HG03045 (cell line): ENCODE measurements around the gene IFT172.

ENCODE experiments used
- ATAC-seq: cut with Tn5 transposase; IDR thresholded peaks from one replicate; pipeline ENCODE4 v1.9.1; 2021; ENCODE audit warnings: mild to moderate bottlenecking, moderate library complexity; ENCODE audit not compliant: unreplicated experiment

Gene IFT172

DNA sequence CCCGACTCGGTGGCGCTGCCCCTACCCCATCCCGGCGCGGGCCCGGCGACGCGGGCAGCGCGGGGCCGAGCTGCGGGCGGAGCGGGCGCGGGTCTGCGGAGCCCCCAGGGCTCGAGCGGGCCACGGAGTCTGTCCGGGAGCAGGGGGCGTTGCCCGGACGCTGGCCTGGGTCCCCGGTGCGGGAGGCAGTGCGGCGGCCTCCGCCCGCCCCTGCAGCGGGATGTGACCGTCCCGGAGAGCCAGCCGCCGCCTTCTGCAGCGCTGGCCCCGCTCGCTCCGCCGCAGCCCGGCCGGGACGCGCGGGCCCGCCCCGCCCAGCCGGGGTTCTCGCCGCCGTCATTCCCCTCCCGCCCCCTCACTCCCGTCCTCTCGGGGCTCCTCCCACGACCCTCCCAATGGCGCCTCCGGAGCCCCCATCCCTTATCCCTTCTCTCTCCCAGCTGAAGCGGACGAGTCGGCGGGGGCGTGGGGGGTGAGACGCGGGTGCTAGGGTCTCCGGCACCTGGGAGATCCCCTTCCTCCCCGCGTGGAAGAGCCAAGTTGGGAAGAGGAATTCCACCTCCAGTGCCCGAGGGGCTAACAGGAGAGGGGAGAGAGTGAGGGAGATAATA lies 5.5 kb upstream of the IFT172 start, which contains the start of gene FNDC4:
FNDC4 (minus strand) TSS at position 257 of the 611 bp plus-strand sequence. CDS start 521 bp downstream, outside the sequence.
- ATAC-seq, result no peak

DNA sequence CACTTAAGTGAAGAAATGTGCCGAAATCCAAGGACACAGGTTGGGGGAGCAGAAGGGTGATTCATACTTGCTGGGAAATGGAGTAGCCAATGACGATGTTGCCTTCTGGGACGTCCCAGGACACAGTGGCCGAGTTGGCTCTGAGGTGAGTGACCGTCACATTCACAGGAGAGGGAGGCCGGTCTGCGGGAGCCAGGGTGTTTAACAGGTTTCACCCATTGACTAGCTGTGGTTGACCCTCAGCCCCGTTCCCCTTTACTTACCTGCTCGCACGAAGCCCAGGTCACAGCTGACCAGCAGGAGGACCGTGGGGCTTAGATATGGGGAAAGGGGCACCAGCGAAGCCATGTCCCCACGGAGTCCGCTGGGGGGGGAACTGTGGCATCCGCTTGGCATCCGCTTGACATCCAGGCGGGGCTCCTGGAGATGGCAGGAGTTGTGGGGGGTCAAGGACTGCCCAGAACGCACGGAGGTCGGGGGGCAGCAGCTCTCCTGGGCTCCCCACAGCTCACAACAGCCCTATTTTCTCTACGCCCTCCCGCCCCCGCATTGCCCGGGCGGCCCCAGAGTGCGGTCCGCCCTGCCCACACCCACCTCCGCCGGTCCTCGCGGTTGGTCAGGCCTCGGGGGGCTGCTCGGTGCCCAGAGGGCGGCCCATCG lies 4.9 kb upstream of the IFT172 start:
- no peak for ATAC-seq

DNA sequence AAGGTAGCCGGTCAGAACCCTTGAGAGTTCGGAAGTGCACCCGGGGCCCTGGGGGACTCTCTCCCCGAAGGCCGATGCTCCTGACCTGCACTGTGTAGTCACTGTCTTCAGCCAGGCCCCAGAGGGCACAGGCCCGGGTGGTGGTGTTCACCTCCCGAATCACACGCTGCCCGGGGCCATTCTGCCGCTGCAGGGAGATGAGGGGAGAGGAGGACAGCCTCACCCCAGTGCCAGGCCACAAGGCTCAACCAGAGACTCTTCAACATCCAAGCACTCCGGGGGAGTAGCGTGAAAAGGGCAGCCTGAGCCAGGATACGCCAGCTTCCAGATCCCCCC lies 4.4 kb upstream of the IFT172 start:
- no peak for ATAC-seq

DNA sequence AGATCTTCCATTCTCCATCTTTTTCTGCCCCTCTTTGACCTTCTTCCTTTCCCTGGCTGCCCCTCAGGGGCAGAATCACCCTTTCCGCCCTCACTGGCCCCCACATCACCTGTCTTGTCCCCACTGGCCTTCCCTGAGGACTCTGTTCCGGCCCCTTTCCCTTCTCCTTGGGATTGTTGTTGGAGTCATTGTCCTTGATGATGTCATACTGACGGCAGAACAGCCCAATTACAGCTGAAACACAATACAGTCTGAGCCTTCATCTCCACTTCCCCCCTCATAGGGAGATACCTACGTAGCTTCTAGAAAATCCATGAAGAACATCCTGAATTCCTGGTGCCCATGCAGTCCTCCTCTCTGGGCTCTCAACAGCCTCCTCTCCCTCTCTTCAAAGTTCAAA lies 3.0 kb upstream of the IFT172 start:
- ATAC-seq, result no peak

DNA sequence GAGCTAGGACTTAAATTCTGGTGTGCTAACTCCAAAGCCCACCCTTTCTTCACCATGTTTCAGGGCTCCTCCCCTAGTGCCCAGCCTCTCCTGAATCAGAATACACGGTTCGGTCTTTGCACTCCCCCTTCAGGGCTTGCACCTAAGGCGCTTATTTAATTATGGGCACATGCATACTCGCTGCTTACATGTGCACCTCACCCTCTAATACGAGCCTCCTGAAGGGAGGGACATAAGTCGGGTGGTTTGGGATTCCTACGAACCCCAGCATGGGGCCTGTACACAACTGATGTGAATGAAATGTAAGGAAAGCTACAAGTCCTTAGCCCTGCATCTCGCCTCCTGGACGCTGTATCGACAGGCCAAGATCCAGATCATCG lies 435 bp downstream of the IFT172 start:
- no peak for ATAC-seq

DNA sequence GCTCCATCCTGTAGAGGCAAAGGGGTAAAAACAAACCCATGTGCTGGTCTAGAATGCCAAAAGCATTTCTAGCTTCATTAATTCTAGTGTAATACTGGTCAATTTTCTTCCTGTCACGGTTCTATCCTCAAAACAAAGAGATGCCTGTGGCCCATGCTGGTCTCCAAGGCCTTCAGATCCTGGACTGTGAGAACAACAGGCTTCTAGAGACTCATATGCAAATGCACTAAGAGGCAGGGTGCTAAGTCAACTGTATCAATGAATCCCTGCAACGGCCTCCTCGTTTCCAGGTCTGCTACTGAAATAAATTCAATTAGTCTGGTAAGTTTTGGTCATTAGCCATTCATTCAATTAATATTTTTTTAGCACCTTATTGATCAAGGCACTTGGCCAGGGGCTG lies 4.0 kb downstream of the IFT172 start:
- no peak for ATAC-seq

DNA sequence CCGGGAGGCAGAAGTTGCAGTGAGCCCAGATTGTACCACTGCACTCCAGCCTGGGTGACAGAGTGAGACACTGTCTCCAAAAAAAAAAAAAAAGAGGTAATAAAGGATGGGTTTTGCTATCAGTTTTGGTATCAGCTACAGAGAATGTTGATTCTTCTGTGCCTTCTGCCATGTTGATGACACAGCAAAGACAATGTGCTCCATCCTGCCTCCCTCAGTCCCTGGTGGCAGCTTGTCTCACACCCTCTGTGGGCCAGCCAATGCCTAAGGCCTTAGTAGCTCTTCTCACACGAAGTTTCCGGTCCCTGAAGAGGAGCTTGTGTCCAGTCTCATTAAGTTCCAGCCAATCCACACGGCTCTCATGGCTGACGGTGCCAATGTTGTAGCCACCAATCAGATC lies 17.6 kb downstream of the IFT172 start:
- no peak for ATAC-seq

DNA sequence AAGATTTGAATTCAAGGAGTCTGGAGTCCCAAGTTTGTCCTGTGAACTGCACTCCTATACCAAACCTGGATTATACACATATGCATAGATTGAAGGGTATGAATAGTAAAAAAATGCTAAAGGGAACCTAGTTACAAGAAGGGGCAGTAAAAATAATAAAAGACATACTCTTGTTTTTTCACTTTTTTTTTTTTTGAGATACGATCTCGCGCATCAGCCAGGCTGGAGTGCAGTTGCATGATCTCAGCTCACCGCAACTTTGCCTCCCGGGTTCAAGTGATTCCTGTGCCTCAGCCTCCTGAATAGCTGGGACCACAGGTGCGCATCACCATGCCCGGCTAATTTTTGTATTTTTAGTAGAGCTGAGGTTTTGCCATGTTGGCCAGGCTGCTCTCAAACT lies 25.1 kb downstream of the IFT172 start:
- no peak for ATAC-seq

DNA sequence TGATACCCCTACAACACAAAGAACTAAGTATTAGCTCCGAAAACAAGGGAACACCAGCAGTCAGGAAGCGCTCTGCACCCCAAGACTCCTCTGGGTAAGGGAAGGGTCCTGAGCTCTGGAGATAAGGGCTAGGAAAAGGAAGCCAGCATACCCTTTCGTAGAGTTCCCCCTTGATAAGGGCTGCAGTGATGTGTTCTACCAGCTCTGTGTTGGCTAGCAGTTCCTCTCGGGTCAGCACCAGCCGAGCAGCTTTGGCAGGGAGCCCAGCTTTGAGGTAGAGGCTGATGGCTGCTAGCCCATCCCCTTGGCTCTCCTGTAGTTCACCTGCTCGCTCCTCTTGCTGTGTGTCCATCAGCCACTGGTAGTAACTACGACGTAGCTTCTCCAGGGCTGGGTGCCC lies 28.4 kb downstream of the IFT172 start:
- ATAC-seq, result no peak

DNA sequence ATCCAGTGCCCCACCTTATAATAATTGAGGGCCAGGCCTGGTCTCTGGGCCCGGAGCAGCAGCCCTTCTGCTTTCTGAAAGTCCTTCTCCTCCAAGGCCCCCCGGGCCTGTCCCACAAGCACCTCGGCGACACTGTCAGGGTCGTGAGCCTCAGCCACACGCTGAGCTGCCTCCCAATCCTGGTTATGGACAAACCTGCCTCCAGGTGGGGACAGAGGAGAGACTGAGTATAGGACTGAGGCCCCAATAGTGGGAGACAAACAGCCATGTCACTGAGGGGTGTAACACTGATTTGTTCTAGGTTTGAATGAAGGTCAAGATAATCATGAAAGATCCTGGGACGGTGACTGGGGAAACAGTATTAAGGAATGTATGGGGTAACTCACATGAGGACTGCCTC lies 35.6 kb downstream of the IFT172 start:
- ATAC-seq, result no peak

DNA sequence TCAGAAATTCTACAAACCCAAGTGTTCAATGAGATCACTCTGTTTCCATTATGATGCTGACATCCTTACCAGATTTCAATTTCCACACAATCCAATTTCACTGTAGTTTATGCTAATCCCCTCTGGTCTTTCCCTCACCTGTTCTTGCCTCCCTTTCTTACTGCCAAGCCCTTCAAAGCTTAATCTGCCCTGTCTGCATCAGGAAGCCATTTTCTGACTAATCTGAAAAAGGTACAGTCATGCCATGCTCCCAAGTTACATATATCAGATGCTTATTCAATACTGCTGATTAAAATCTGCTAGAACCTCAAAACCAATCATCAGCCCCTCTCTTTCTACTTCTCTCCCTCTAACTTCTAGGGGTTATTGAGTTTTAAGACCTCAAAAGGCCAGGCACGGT lies 38.4 kb downstream of the IFT172 start:
- ATAC-seq, result no peak

DNA sequence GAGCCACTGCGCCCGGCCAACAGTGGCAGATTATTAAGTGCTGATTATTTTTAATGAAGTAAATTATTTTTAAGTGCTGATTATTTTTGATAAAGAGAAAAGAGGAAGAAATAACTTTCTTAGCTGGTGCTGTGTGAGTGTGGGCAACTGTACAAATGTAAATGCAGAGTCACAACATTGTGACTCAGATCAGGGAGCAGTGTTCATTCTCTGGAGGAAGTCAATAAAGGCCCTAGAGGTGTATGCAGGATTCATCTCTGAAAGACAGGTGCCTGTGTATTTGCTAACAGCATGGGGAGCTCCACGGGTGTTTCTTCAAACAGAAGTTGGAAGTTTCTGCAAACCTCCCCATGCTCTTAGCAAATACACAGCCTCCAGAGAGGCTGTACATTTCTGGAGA lies 41.2 kb downstream of the IFT172 start:
- ATAC-seq, result no peak

DNA sequence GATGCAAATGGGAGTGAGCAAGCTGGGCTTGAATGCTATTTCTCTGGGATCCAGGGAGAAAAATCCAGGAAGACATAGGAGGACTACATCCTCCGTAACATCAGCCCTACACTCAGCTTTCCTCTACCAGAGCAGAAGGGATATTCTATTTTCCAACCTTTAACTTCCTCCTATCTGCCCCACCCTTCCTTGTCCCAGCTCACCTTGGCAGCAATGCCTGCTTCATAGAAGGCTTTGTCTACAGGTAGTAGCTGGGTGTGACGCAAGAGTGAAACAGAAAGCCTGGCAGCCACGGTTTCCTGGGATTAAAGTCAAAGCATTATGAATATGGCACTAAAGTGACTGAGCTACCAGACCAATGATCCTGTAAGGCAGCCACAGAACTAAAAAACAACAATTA lies 43.5 kb downstream of the IFT172 start:
- no peak for ATAC-seq

DNA sequence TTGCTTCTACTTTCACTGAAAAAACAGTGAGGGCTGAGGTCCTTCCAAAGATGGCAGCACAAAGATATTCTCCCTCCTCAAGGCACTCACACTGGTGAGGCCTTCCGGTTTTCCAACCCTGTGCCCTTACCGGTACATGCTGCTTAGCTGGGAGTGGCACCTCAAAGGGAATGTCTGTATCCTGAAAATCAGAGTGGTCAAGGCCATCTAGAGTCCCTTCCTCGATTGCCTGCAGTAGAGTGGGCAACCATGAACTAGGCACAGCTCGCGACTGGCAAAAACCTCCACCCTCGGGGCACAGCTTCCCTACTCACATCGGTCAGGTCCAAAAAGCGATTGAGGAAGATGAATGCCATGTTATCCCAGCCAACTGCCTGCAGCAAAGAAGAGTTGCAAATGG lies 43.9 kb downstream of the IFT172 start:
- no peak for ATAC-seq

DNA sequence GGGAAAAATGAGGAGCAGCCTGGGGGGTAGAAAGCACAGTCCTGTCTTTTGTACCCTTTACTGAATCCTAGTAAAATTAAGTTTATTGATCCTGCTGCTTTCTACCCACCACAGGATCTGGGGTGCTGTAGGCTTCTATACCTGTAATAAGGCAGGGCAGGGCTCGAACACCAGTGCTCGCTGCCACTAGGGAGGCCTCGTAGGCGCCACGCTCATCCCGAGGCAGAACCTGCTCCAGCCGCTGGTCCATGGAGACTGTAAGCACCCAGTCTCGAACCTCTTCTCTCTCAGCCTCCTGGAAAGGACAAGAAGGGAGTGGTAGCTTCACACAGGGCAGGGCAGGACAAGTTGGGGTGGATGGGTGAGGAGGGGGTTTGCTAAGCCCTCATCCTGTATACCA lies 44.4 kb downstream of the IFT172 start:
- ATAC-seq, result no peak

DNA sequence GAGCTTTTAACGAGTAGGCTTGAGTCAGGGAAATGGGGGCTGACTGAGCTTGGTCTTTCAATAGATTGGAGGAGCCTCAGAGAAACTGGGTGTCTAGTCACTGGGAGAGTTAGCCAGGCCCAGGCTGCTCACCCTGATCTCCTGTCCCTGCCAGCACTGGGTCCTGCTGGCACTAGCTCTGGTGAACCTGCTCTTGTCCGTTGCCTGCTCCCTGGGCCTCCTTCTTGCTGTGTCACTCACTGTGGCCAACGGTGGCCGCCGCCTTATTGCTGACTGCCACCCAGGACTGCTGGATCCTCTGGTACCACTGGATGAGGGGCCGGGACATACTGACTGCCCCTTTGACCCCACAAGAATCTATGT lies 46.6 kb downstream of the IFT172 start:
- ATAC-seq, result no peak

DNA sequence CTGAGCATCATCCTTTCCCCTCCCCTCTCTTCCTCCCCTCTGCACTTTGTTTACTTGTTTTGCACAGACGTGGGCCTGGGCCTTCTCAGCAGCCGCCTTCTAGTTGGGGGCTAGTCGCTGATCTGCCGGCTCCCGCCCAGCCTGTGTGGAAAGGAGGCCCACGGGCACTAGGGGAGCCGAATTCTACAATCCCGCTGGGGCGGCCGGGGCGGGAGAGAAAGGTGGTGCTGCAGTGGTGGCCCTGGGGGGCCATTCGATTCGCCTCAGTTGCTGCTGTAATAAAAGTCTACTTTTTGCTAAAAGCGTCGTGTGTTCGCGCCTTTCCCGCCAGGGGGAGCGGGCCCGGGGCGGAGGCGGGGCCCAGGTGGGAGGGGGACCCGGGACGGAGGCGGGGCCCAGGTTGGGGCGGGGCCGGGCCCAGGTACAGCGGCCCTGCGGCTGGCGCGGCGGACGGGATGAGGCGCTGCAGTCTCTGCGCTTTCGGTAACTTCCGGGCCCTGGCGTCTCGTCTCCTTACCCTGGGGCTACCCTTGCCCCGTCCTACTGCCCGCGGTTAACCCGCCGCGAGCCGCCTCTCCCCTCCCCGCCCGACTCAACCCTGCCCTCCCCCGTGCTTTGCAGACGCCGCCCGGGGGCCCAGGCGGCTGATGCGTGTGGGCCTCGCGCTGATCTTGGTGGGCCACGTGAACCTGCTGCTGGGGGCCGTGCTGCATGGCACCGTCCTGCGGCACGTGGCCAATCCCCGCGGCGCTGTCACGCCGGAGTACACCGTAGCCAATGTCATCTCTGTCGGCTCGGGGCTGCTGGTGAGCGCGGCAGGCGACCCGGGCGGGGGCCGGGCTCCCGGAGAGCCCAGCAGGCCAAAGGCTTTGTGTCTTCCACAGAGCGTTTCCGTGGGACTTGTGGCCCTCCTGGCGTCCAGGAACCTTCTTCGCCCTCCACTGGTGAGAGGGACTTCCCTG lies 47.3 kb downstream of the IFT172 start, which contains the start of gene KRTCAP3:
KRTCAP3 (plus strand) TSS at position 424 of the 962 bp plus-strand sequence; CDS start at position 456, 32 bp downstream.
- no peak for ATAC-seq

DNA sequence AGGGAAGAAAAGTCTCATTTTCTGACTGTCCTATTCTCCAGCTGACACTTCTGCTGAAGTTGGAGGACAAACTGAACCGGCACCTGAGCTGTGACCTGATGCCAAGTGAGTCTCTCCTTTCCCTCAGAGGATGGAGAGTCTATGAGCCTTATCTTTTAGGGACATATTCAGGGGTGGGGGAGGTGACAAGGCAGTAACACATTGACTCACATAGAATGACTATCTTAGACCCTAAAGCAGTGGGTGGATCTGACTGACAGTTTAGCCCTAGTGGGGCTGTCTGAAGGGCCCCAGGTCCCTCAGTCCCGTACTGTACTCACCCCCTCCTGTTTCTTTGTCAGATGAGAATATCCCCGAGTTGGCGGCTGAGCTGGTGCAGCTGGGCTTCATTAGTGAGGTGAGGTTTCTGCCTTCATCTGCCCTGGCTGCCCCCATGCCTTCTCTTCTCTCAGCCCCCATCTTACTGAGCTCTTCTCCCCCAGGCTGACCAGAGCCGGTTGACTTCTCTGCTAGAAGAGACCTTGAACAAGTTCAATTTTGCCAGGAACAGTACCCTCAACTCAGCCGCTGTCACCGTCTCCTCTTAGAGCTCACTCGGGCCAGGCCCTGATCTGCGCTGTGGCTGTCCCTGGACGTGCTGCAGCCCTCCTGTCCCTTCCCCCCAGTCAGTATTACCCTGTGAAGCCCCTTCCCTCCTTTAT lies 48.2 kb downstream of the IFT172 start:
- ATAC-seq, result no peak

DNA sequence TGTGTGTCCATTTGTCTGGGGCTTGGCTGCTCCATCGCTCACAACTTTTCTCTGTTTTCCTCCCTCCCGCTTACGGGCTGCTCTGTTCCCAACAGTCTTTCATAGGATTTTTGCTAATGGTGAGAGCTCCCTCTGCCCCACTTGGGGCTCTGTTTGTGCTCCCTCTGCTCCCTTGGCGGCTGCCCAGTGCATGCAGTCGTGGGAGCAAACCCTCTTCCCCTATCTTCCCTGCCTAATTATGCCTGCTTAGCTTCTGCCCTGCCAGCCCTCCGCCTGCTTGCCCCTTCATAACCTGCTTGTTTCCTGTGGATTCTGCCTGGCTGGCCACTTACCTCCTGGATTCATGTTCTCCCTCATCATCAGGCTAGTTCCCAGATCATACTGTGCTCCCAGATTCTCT lies 53.9 kb downstream of the IFT172 start:
- no peak for ATAC-seq

DNA sequence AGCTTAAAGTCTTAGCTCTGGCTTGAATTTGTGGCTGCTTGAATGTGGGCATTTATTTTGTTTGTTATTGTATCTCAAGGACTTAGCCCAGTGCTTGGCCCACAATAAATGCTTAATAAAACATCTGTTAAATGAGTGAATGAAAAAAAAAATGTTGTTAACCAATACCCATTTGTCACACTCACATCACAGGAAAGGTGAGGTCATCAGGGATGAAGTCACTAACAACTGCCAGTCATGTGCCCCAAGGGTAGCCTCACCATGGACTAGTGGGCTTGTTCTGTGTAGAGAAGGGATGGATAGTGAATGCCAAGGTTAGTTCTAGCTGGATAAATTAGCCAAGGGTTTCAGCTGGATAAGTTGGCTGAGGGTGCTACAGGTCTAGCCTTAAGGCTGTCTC lies 58.1 kb downstream of the IFT172 start:
- ATAC-seq, result no peak

DNA sequence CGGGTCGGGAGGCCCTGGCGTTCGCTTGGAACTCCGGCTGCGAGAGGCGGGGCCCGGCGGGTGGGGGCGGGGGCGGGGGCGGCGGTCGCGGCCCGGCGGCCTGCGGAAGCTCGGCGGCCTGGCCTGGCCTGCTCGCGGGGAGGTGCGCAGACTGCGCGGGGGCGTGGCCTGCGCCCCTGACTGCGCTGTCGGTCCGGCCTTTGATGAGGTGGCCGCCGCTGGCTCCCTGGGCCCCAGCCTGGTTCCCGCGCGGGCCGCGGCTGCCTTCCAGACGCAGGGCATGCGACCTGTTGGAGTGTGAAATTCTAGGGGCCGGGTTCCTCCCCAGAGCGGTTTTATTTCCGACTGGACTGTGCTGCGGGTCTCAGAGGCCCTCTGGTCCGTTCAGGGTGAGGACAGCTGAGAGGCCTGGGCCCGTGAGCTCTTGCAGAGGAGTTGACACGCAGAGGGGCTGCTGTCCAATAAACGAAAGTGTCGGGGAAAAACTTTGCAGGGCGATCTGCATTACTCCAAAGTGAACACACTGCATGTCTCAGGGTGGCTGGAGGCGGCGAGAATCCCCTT lies 60.5 kb downstream of the IFT172 start:
- ATAC-seq, result peak; percentile 71
